ENCODE data around the gene BORA. TPM values are rescaled to one million over a fixed set of nuclear protein-coding genes. Genes with fewer than 3 reads are reported as not detected.

The BORA gene
- total and polyA plus RNA-seq, 8 donors = 2.0 to 8.5 (median 3.4) TPM

GRCh38 chr13:72760189-72760588 lies 32.5 kb downstream of the BORA start:
- DNase-seq = no peak
- intact Hi-C loops (cut with DNase I; ENCODE audit: low total_unique reads) = no loop called here
- Histone ChIP-seq H3K36me3 (peaks cover 71 to 100% (median 100%) of the 10 kb centered on the region in 4 donors), H3K4me3 (no peak overlapping the region), H3K27ac (no peak overlapping the region), H3K9me3 (no peaks in the 10 kb centered on the region), H3K4me1 (no peaks in the 10 kb centered on the region), H3K27me3 (no peaks in the 10 kb centered on the region)
- 39 to 64% (median 50%) methylated on average over 3 of the region's 3 CpGs for WGBS, 5 donors
- TF ChIP-seq POLR2AphosphoS5 (IDR thresholded peaks at IDR 0.05) = no peak

- Histone ChIP-seq H3K27ac (no peak overlapping the region), H3K9me3 (no peaks in the 10 kb centered on the region), H3K4me1 (no peaks in the 10 kb centered on the region), H3K27me3 (no peaks in the 10 kb centered on the region), H3K4me3 (no peak overlapping the region), H3K36me3 (peaks cover 78 to 100% (median 100%) of the 10 kb centered on the region in 4 donors)
- WGBS, 5 donors = 59 to 80% (median 69%) methylated on average over 2 of the region's 2 CpGs
- intact Hi-C loops (cut with DNase I; ENCODE audit: low total_unique reads) = no loop called here
- TF ChIP-seq POLR2A (IDR thresholded peaks at IDR 0.05) (no peak), EP300 (IDR thresholded peaks at IDR 0.05) (no peak), POLR2AphosphoS5 (IDR thresholded peaks at IDR 0.05) (no peak), CTCF (IDR thresholded peaks at IDR 0.05) (no peak)
- no peak for DNase-seq
Observed at GRCh38 chr13:72763411-72763810, 35.7 kb downstream of the BORA start.

- Histone ChIP-seq H3K4me1 (peaks cover 3 to 19% (median 9%) of the 10 kb centered on the region in 4 donors), H3K27me3 (no peaks in the 10 kb centered on the region), H3K4me3 (no peak overlapping the region), H3K27ac (no peak overlapping the region), H3K9me3 (no peaks in the 10 kb centered on the region), H3K36me3 (peaks cover 81 to 96% (median 94%) of the 10 kb centered on the region in 4 donors)
- TF ChIP-seq POLR2A (IDR thresholded peaks at IDR 0.05) (no peak), EP300 (IDR thresholded peaks at IDR 0.05) (no peak), CTCF (IDR thresholded peaks at IDR 0.05) (no peak), POLR2AphosphoS5 (IDR thresholded peaks at IDR 0.05) (no peak)
- 75 to 90% (median 81%) methylated on average over 2 of the region's 2 CpGs for WGBS, 5 donors
- intact Hi-C loops (cut with DNase I; ENCODE audit: low total_unique reads) = no loop called here
- DNase-seq = no peak
Observed at GRCh38 chr13:72774019-72774418, 46.3 kb downstream of the BORA start.

GRCh38 chr13:72781451-72782439 lies 54.0 kb downstream of the BORA start, which contains the start of the genes DIS3 and PIBF1:
DIS3 (minus strand) TSS chr13:72781900; CDS start chr13:72781832, 68 bp downstream.
PIBF1 (plus strand) TSS chr13:72782133; CDS start chr13:72783470, 1,337 bp downstream.
- TF ChIP-seq CTCF (IDR thresholded peaks at IDR 0.05) (no peak), EP300 (IDR thresholded peaks at IDR 0.05) (no peak), POLR2A (IDR thresholded peaks at IDR 0.05) (peak in 2 of 4 donors; percentile 28 to 33), POLR2AphosphoS5 (IDR thresholded peaks at IDR 0.05) (peak; percentile 76 to 95 (median 90))
- peak; percentile 96 to 99 for DNase-seq
- peak within 1 kb of the TSS; percentile 94 to 100 (median 96) for H3K4me3 ChIP-seq
- no peaks in the 10 kb centered on the region for H3K9me3 ChIP-seq
- intact Hi-C loops (cut with DNase I; ENCODE audit: low total_unique reads) = no loop called here
- H3K4me1 ChIP-seq = peaks cover 22 to 81% (median 52%) of the 10 kb centered on the region in 4 donors
- peak within 1 kb of the TSS; percentile 91 to 96 (median 92) for H3K27ac ChIP-seq
- no peaks in the 10 kb centered on the region for H3K27me3 ChIP-seq
- H3K36me3 ChIP-seq = peaks cover 13 to 37% (median 34%) of the 10 kb centered on the region in 4 donors
- 0% methylated on average over 54 to 81 of the region's 81 CpGs for WGBS, 5 donors
